ENCODE data around the gene DUS4L. TPM values are rescaled to one million over a fixed set of nuclear protein-coding genes. Genes with fewer than 3 reads are reported as not detected.
A peak's percentile ranks its signal among the peaks of the same experiment; 100 is the strongest.

Gene DUS4L
- total RNA-seq, 4 donors from 2014 or later = 4.1 to 9.2 (median 7.7) TPM

DNA sequence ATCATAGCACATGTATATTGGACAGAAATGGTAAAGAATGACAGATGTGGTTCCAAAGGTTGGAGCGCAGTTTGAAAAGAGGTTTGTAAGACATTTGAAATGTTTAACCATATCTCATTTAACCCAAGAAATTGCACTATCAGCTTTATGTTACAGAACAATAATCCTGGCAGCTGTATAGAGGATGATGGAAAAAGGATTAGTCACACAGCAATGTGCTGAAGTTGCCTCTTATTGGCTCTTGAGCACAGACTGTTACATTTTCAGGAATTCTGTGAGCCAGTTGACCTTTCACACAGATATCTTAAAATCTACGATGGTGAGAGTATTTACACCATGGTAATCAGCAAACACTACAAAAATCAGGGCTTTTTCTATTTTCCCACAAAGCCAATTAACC is 3.9 kb upstream of the DUS4L start:
- peaks cover 0 to 17% (median 0%) of the 10 kb centered on the region in 3 donors for H3K36me3 ChIP-seq
- no peak overlapping the region for H3K4me3 ChIP-seq
- H3K27me3 ChIP-seq = no peaks in the 10 kb centered on the region
- H3K27ac ChIP-seq = no peak overlapping the region
- TF ChIP-seq, protein P1, sequence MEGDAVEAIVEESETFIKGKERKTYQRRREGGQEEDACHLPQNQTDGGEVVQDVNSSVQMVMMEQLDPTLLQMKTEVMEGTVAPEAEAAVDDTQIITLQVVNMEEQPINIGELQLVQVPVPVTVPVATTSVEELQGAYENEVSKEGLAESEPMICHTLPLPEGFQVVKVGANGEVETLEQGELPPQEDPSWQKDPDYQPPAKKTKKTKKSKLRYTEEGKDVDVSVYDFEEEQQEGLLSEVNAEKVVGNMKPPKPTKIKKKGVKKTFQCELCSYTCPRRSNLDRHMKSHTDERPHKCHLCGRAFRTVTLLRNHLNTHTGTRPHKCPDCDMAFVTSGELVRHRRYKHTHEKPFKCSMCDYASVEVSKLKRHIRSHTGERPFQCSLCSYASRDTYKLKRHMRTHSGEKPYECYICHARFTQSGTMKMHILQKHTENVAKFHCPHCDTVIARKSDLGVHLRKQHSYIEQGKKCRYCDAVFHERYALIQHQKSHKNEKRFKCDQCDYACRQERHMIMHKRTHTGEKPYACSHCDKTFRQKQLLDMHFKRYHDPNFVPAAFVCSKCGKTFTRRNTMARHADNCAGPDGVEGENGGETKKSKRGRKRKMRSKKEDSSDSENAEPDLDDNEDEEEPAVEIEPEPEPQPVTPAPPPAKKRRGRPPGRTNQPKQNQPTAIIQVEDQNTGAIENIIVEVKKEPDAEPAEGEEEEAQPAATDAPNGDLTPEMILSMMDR (IDR thresholded peaks at IDR 0.05) = no peak
- no peak for TF ChIP-seq POLR2A (IDR thresholded peaks at IDR 0.05)
- peaks cover 0 to 26% (median 3%) of the 10 kb centered on the region in 4 donors for H3K4me1 ChIP-seq
- DNase-seq = no peak
- no peaks in the 10 kb centered on the region for H3K9me3 ChIP-seq

DNA sequence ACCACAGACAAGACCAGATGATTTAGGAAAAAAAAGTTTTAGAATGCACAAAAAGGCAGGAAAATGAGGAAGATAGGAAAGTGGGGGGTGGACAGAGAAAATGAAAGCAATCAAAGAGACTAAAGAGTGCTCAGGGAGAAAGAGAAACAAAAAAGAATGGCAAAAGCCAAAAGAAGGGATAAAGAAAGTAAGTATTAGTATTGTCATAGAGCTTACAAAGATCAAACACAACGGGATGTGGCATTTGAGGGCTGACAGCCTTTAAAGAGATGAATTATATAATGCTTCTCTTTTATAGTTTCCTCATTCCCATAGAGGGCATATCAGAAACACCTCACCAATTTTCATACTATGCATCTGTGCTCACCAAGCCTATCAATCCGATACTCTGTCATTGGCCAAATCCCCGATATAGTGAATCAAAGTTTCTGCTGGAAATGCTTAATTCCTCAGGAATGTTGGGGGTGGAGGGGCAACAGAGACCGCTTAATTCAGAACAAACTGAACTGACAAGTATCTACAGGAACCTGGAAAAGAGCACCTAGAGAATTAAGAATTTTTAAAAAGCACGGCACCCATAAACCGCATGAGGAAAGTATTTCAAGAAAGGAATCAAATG is 2.8 kb upstream of the DUS4L start:
- no peaks in the 10 kb centered on the region for H3K9me3 ChIP-seq
- DNase-seq = peak in 1 of 3 donors; percentile 44
- H3K27ac ChIP-seq = peak overlapping the region in 1 of 4 donors; percentile 4
- peaks cover 0 to 17% (median 0%) of the 10 kb centered on the region in 3 donors for H3K36me3 ChIP-seq
- TF ChIP-seq, protein P1 (IDR thresholded peaks at IDR 0.05) = no peak
- TF ChIP-seq POLR2A (IDR thresholded peaks at IDR 0.05) = no peak
- H3K4me3 ChIP-seq = no peak overlapping the region
- no peaks in the 10 kb centered on the region for H3K27me3 ChIP-seq
- H3K4me1 ChIP-seq = peaks cover 0 to 28% (median 3%) of the 10 kb centered on the region in 4 donors

DNA sequence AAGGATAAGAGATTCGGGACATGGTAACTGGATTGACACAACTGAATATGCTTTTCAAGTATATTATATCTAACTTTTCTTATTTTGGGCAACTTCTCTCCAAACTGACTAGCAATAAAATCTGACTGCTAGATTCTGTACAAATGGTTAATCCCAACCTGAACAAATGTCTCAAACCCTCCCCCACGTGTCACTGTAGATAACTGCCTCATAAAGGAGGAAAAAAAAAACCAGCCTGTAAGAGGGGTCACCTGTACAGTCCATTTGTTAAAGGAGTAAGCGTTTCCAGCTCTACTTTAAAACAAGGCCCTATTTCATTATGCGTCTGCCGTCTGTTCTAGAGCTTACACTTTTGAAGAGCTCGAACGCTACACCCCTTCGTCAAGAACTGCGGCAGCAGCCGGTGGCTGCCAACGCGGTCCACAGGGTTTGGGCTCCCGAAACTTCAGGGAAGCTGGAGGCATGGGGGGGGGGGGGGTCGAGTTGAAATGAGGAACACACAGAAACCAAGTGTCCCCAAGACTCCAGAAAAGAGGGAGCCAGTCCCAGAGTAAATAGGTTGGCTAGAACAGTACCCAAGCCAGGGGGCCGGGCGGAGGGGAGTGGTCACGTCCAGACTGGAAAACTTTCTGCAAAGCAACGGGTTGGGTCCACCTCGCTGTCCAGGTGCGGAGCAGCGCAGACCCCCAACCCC is 543 bp upstream of the DUS4L start:
- H3K4me3 ChIP-seq = peak overlapping the region; percentile 86 to 94 (median 92)
- no peaks in the 10 kb centered on the region for H3K36me3 ChIP-seq
- peak in 1 of 3 donors; percentile 56 for DNase-seq
- peak overlapping the region; percentile 93 to 97 (median 96) for H3K27ac ChIP-seq
- no peak for TF ChIP-seq POLR2A (IDR thresholded peaks at IDR 0.05)
- TF ChIP-seq, protein P1 (IDR thresholded peaks at IDR 0.05) = no peak
- H3K9me3 ChIP-seq = no peaks in the 10 kb centered on the region
- no peaks in the 10 kb centered on the region for H3K27me3 ChIP-seq
- peaks cover 0 to 28% (median 3%) of the 10 kb centered on the region in 4 donors for H3K4me1 ChIP-seq

DNA sequence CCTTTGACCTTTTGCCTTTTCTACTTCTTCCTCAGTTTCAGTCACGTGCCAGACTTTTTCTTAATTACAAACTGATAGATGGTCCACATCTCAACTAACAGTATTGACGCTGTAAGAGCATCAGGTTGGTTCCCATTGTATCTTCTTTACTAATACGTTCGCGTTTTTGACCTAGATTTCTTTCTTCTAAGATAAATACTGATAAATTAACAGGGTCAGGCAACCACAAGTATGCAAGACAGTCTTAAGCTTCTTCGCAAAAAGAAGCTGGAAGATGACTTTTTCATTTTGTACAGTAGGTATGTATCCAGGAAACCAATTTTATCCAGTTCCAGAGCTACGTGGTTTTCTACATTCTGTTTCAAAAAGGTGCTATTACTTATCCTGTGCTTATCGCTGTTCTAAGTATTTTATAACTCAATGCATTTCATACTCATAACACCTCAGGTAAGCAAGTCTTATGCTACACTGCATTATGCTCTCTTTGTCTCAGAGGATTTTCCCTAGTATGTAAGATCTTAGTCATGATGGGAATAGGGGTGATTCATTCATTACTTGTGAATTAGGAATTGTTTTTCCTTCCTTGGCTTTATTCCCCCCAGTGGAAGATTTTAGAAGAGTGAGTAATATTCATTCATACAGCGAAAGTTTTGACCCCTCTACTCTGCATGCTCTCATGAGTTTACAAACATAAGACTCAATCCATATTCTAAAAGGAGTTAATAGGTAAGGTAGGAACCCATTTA is 955 bp downstream of the DUS4L start:
- no peaks in the 10 kb centered on the region for H3K27me3 ChIP-seq
- peak overlapping the region; percentile 93 to 97 (median 96) for H3K27ac ChIP-seq
- peak overlapping the region; percentile 86 to 94 (median 92) for H3K4me3 ChIP-seq
- H3K4me1 ChIP-seq = peaks cover 0 to 28% (median 3%) of the 10 kb centered on the region in 4 donors
- H3K9me3 ChIP-seq = no peaks in the 10 kb centered on the region
- TF ChIP-seq, protein P1 (IDR thresholded peaks at IDR 0.05) = no peak
- no peak for TF ChIP-seq POLR2A (IDR thresholded peaks at IDR 0.05)
- DNase-seq = no peak
- no peaks in the 10 kb centered on the region for H3K36me3 ChIP-seq

DNA sequence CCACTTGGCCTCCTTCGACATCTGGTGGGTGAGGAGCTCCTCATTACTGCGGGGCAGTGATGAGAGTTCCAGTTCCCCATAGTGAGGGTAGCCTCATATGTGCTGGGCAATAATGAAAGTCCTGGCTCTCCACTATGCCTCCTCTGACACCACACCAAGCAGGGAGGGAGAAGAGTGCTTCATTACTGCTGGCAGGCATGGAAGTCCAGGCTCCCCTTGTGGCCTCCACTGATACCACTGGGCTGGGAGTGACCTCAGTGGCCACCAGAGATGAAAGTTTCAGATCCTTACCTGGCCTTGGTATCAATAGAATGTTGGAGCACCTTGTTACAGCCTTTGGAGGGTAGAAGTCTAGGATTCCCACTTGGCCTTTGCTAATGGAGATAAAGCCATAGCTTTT is 6.5 kb downstream of the DUS4L start:
- H3K9me3 ChIP-seq = no peaks in the 10 kb centered on the region
- H3K4me1 ChIP-seq = no peaks in the 10 kb centered on the region
- no peaks in the 10 kb centered on the region for H3K36me3 ChIP-seq
- TF ChIP-seq POLR2A (IDR thresholded peaks at IDR 0.05) = no peak
- TF ChIP-seq, protein P1 (IDR thresholded peaks at IDR 0.05) = no peak
- H3K27ac ChIP-seq = no peak overlapping the region
- no peak for DNase-seq
- no peak overlapping the region for H3K4me3 ChIP-seq
- no peaks in the 10 kb centered on the region for H3K27me3 ChIP-seq

All from Peyer's patch (tissue), 4 donors.